ENCODE measurements around the gene GLB1L.
A peak's percentile ranks its signal among the peaks of the same experiment; 100 is the strongest.

GLB1L gene

GRCh38 chr2:219229305-219230058 lies 15.8 kb downstream of the GLB1L start, which contains the start of the genes ANKZF1 and ATG9A:
Gene ANKZF1 (plus strand): TSS chr2:219229806. CDS start chr2:219230258, 452 bp downstream.
Gene ATG9A (minus strand): TSS chr2:219229636. CDS start chr2:219228024, 1,612 bp downstream.
- CTCF ChIA-PET: interaction anchor here (0.6 to 1.5 kb wide), 8 partner anchors 11 to 120 kb away, joined by 3 to 7 read pairs (median 3); no protein-coding TSS in a partner anchor
- DNase-seq (ENCODE audit: low spot score): peak; percentile 98
- H3K27ac ChIP-seq: peak within 1 kb of the TSS; percentile 95
- POLR2A ChIA-PET (ENCODE audit: low non-redundant PET): interaction anchor here (1.1 to 1.6 kb wide), 2 partner anchors 20 to 21 kb away, joined by 3 to 7 read pairs; no protein-coding TSS in a partner anchor
- no peak for TF ChIP-seq CTCF (conservative IDR thresholded peaks at IDR 0.05; ENCODE audit: low read depth)

DNA sequence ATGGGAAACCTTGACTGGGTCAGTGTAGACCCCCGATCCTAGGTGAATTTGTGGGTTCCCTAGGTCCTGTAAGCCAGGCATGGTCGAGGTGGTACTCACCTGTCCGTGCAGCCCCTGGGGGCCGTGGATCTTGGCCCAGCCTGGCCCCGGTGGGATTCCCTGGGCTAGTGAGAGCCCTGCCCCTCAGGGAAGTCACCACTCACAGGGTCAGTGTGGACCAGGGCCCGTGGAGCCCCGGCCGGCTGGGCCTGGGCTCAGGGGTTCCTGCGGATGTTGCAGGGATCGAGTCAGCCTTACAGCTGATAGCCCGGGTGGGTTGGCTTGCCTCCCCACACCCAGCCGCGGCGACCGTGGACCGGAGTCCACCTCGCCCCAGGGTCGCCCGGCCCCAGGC lies 16.3 kb downstream of the GLB1L start:
- peak overlapping the region; percentile 95 for H3K27ac ChIP-seq
- TF ChIP-seq CTCF (conservative IDR thresholded peaks at IDR 0.05; ENCODE audit: low read depth): no peak
- ChIA-PET CTCF (interaction anchor here (1.2 kb wide), 1 partner anchor 66 kb away, joined by 7 read pairs; no protein-coding TSS in a partner anchor), POLR2A (ENCODE audit: low non-redundant PET) (interaction anchor here (1.1 to 1.6 kb wide), 2 partner anchors 20 to 21 kb away, joined by 3 to 7 read pairs; no protein-coding TSS in a partner anchor)
- DNase-seq (ENCODE audit: low spot score): no peak

DNA sequence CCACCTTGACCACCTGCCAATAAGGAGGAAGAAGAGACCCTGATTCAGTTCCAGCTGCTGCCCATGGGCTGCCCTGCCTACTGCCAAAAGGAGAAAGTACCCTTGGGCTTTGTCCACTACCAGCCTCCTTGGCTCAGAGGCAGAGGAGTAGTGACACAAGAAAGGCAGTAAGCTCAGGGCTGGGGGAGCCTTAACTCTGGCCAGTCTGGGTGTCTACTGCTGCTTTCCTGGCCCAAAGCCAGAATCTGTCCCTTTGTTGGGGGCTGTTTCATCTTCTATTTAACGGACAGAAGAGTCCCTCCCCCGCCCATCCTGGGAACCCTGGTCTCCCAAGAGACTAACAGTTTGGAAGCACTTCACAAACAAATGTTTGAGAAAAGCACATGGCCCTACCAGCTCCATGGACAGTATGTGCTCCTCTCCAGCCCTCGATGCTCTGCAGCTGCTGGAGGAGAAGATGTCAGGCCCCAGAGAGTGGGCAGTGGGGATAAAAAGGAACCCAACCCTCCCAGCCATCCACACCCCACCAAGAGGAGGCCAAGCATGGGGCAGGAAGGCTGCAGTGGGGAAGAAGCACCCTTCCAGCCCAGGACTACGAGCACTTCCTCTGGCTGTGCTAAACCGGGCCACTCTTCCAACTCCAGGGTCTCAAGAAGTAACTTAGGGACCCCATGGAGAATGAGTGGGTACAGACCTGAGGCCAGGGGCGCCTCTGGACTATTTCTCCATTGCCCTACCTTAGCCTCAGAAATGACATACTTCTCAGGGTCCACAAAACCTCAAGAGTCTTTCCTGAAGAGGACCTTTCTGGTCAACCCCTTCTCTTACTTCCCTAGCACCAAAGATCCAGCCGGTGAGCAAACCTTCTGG lies 17.0 kb downstream of the GLB1L start:
- no peak for TF ChIP-seq CTCF (conservative IDR thresholded peaks at IDR 0.05; ENCODE audit: low read depth)
- ChIA-PET CTCF (interaction anchor here (0.7 to 1.2 kb wide), 4 partner anchors 22 to 154 kb away, joined by 3 to 7 read pairs (median 5); partner anchors contain the start of gene ZFAND2B), POLR2A (ENCODE audit: low non-redundant PET) (interaction anchor here (1.1 to 1.6 kb wide), 2 partner anchors 20 to 21 kb away, joined by 3 to 7 read pairs; no protein-coding TSS in a partner anchor)
- peak overlapping the region; percentile 95 for H3K27ac ChIP-seq
- DNase-seq (ENCODE audit: low spot score): no peak

DNA sequence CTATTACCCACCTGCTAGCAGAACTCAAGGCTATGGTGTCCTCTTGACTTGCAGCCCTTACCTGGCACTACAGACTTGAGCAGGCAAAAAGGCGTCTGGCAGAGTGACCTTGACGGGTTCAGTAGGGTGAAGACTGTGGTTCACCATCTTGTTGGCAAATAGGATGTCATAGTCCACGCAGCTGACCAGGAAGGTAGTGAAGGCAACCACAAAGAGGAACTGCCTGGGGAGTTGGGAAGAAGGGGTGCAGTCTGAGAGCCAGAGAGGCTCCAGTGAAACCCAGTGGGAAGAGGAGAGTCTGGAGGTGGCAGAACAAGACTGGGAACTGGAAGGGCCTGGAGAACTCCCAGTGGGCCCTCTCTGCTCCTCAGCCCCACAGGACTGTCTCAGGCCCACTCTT lies 19.9 kb downstream of the GLB1L start:
- TF ChIP-seq CTCF (conservative IDR thresholded peaks at IDR 0.05; ENCODE audit: low read depth): no peak
- ChIA-PET POLR2A (ENCODE audit: low non-redundant PET) (interaction anchor here (0.6 kb wide), 1 partner anchor 28 kb away, joined by 5 read pairs; no protein-coding TSS in a partner anchor), CTCF (no interaction called here)
- H3K27ac ChIP-seq: peak overlapping the region; percentile 5
- DNase-seq (ENCODE audit: low spot score): no peak

- ChIA-PET CTCF (interaction anchor here (0.7 kb wide), 1 partner anchor 73 kb away, joined by 4 read pairs; no protein-coding TSS in a partner anchor), POLR2A (ENCODE audit: low non-redundant PET) (interaction anchor here (0.8 kb wide), 1 partner anchor 48 kb away, joined by 4 read pairs; no protein-coding TSS in a partner anchor)
- no peak for TF ChIP-seq CTCF (conservative IDR thresholded peaks at IDR 0.05; ENCODE audit: low read depth)
- DNase-seq (ENCODE audit: low spot score): no peak
- peak overlapping the region; percentile 57; the same call in 1 of the 2 replicates for H3K27ac ChIP-seq
Observed at GRCh38 chr2:219223831-219224610, 21.2 kb downstream of the GLB1L start.
